NCI-H2171 treated with DMSO at 0.1 percent for 48 hours (cell line): ENCODE measurements around the gene ICA1L.
"Not testable (repeated sequence)": the region's sequence is repeated elsewhere in the genome, so short reads cannot be mapped to it uniquely, and the experiment has no call there.

Experiments
- DNase-seq: peaks from one replicate; lab custom pipeline; 2025; lab: John Stamatoyannopoulos, UW

Gene ICA1L

GRCh38 chr2:202847693-202848524 lies 23.7 kb downstream of the ICA1L start:
- DNase-seq, result no peak

GRCh38 chr2:202844656-202845055 lies 26.9 kb downstream of the ICA1L start:
- no peak for DNase-seq

- DNase-seq, result no peak
Measured at GRCh38 chr2:202842690-202843089, 28.9 kb downstream of the ICA1L start.

GRCh38 chr2:202841090-202841867 lies 30.3 kb downstream of the ICA1L start:
- DNase-seq, result no peak

- peak; percentile 81 for DNase-seq
Measured at GRCh38 chr2:202831242-202832220, 40.0 kb downstream of the ICA1L start.

GRCh38 chr2:202824901-202825300 lies 46.7 kb downstream of the ICA1L start:
- DNase-seq, result no peak

GRCh38 chr2:202822411-202822810 lies 49.2 kb downstream of the ICA1L start:
- peak; percentile 77 for DNase-seq

GRCh38 chr2:202821206-202822160 lies 50.1 kb downstream of the ICA1L start:
- peak; percentile 39 for DNase-seq

GRCh38 chr2:202818321-202818720 lies 53.2 kb downstream of the ICA1L start:
- DNase-seq, result no peak

GRCh38 chr2:202817771-202818170 lies 53.8 kb downstream of the ICA1L start:
- DNase-seq, result no peak

GRCh38 chr2:202815548-202816360 lies 55.8 kb downstream of the ICA1L start:
- DNase-seq, result no peak

GRCh38 chr2:202814226-202814625 lies 57.3 kb downstream of the ICA1L start:
- no peak for DNase-seq

GRCh38 chr2:202813387-202813786 lies 58.2 kb downstream of the ICA1L start:
- no peak for DNase-seq

- DNase-seq, result no peak
Measured at GRCh38 chr2:202808754-202809153, 62.8 kb downstream of the ICA1L start.

- DNase-seq, result not testable (repeated sequence)
Measured at GRCh38 chr2:202807431-202808138, 64.0 kb downstream of the ICA1L start.

GRCh38 chr2:202805911-202806310 lies 65.7 kb downstream of the ICA1L start:
- DNase-seq, result not testable (repeated sequence)

GRCh38 chr2:202797944-202798343 lies 73.6 kb downstream of the ICA1L start:
- DNase-seq, result no peak

GRCh38 chr2:202790676-202791075 lies 80.9 kb downstream of the ICA1L start:
- no peak for DNase-seq

- DNase-seq, result no peak
Measured at GRCh38 chr2:202786842-202787241, 84.7 kb downstream of the ICA1L start.
